Effector memory CD4-positive, alpha-beta T cell (primary cell): ENCODE results near the gene RAPGEF1.
A peak's percentile ranks its signal among the peaks of the same experiment; 100 is the strongest.

Experiments
- DNase-seq, 3 donors: peaks; one replicate each; pipeline ENCODE4 v3.0.0-alpha.2; 2020
- H3K27ac ChIP-seq: 2 replicates; pipeline ENCODE4 v1.7.0; 2013; ENCODE audit warnings: mild to moderate bottlenecking, low read length, moderate library complexity; ENCODE audit not compliant: insufficient read depth, poor library complexity, severe bottlenecking
- H3K27me3 ChIP-seq: replicated peaks from 2 replicates; pipeline ENCODE4 v1.7.0; 2013; ENCODE audit warnings: mild to moderate bottlenecking, low read length; ENCODE audit not compliant: insufficient read depth, control insufficient read depth, poor library complexity, severe bottlenecking
- H3K36me3 ChIP-seq: 2 replicates; pipeline ENCODE4 v1.7.0; 2013; ENCODE audit warnings: mild to moderate bottlenecking, low read length, moderate library complexity; ENCODE audit not compliant: control insufficient read depth, insufficient read depth
- H3K4me1 ChIP-seq: 2 replicates; pipeline ENCODE4 v1.7.0; 2013; ENCODE audit warnings: low read length, mild to moderate bottlenecking; ENCODE audit not compliant: control insufficient read depth, insufficient read depth, poor library complexity, severe bottlenecking
- H3K4me3 ChIP-seq: 2 replicates; pipeline ENCODE4 v1.7.0; 2013; ENCODE audit warnings: low read length, low read depth, mild to moderate bottlenecking; ENCODE audit not compliant: insufficient read depth, poor library complexity, severe bottlenecking
- H3K9me3 ChIP-seq: 2 replicates; pipeline ENCODE4 v1.7.0; 2013; ENCODE audit warnings: mild to moderate bottlenecking, low read length, moderate library complexity; ENCODE audit not compliant: control insufficient read depth

RAPGEF1 gene

GRCh38 chr9:131673531-131673930, 66.3 kb downstream of the RAPGEF1 start:
- H3K27me3 ChIP-seq: no peaks in the 10 kb centered on the region
- H3K4me3 ChIP-seq: no peak overlapping the region
- peaks cover 89% of the 10 kb centered on the region for H3K4me1 ChIP-seq
- peak overlapping the region; percentile 96 for H3K27ac ChIP-seq
- H3K9me3 ChIP-seq: no peaks in the 10 kb centered on the region
- DNase-seq: no peak
- H3K36me3 ChIP-seq: no peaks in the 10 kb centered on the region

GRCh38 chr9:131673068-131673467, 66.8 kb downstream of the RAPGEF1 start:
- DNase-seq: no peak
- Histone ChIP-seq H3K27ac (peak overlapping the region; percentile 96), H3K9me3 (no peaks in the 10 kb centered on the region), H3K27me3 (no peaks in the 10 kb centered on the region), H3K4me1 (peaks cover 89% of the 10 kb centered on the region), H3K4me3 (no peak overlapping the region), H3K36me3 (no peaks in the 10 kb centered on the region)

- DNase-seq: no peak
- no peaks in the 10 kb centered on the region for H3K9me3 ChIP-seq
- H3K27ac ChIP-seq: peak overlapping the region; percentile 96
- no peak overlapping the region for H3K4me3 ChIP-seq
- H3K4me1 ChIP-seq: peaks cover 89% of the 10 kb centered on the region
- H3K36me3 ChIP-seq: no peaks in the 10 kb centered on the region
- H3K27me3 ChIP-seq: no peaks in the 10 kb centered on the region
Observed at GRCh38 chr9:131672451-131672850, 67.4 kb downstream of the RAPGEF1 start.

GRCh38 chr9:131671133-131671520, 68.7 kb downstream of the RAPGEF1 start:
- H3K27me3 ChIP-seq: no peaks in the 10 kb centered on the region
- no peak for DNase-seq
- peaks cover 86% of the 10 kb centered on the region for H3K4me1 ChIP-seq
- no peaks in the 10 kb centered on the region for H3K9me3 ChIP-seq
- no peaks in the 10 kb centered on the region for H3K36me3 ChIP-seq
- peak overlapping the region; percentile 96 for H3K27ac ChIP-seq
- H3K4me3 ChIP-seq: no peak overlapping the region

GRCh38 chr9:131670247-131671132, 69.4 kb downstream of the RAPGEF1 start:
- H3K4me3 ChIP-seq: no peak overlapping the region
- peak overlapping the region; percentile 96 for H3K27ac ChIP-seq
- DNase-seq: no peak
- H3K36me3 ChIP-seq: no peaks in the 10 kb centered on the region
- H3K27me3 ChIP-seq: no peaks in the 10 kb centered on the region
- H3K4me1 ChIP-seq: peaks cover 91% of the 10 kb centered on the region
- no peaks in the 10 kb centered on the region for H3K9me3 ChIP-seq

- DNase-seq: no peak
- Histone ChIP-seq H3K4me1 (peaks cover 89% of the 10 kb centered on the region), H3K27me3 (no peaks in the 10 kb centered on the region), H3K36me3 (no peaks in the 10 kb centered on the region), H3K27ac (peak overlapping the region; percentile 96), H3K9me3 (no peaks in the 10 kb centered on the region), H3K4me3 (peak overlapping the region; percentile 9)
Observed at GRCh38 chr9:131669269-131670157, 70.4 kb downstream of the RAPGEF1 start.

GRCh38 chr9:131668439-131669268, 71.2 kb downstream of the RAPGEF1 start:
- DNase-seq: peak; percentile 68 to 76 (median 72)
- Histone ChIP-seq H3K9me3 (no peaks in the 10 kb centered on the region), H3K4me1 (peaks cover 81% of the 10 kb centered on the region), H3K36me3 (no peaks in the 10 kb centered on the region), H3K4me3 (peak overlapping the region; percentile 9), H3K27me3 (no peaks in the 10 kb centered on the region), H3K27ac (peak overlapping the region; percentile 96)

- Histone ChIP-seq H3K4me1 (peaks cover 79% of the 10 kb centered on the region), H3K27ac (peak overlapping the region; percentile 96), H3K4me3 (peak overlapping the region; percentile 13), H3K36me3 (no peaks in the 10 kb centered on the region), H3K27me3 (no peaks in the 10 kb centered on the region), H3K9me3 (no peaks in the 10 kb centered on the region)
- no peak for DNase-seq
Observed at GRCh38 chr9:131668057-131668438, 71.8 kb downstream of the RAPGEF1 start.

GRCh38 chr9:131667576-131667975, 72.3 kb downstream of the RAPGEF1 start:
- H3K36me3 ChIP-seq: no peaks in the 10 kb centered on the region
- H3K4me3 ChIP-seq: peak overlapping the region; percentile 13
- H3K9me3 ChIP-seq: no peaks in the 10 kb centered on the region
- H3K27me3 ChIP-seq: no peaks in the 10 kb centered on the region
- peak overlapping the region; percentile 96 for H3K27ac ChIP-seq
- DNase-seq: peak; percentile 61 to 66 (median 66)
- H3K4me1 ChIP-seq: peaks cover 76% of the 10 kb centered on the region
